SK-N-SH treated with all-trans-retinoic acid at 6 μM for 48 hours (cell line): Measurements from ENCODE around the gene MYO7A.

Experiments used
- ARNTL ChIP-seq: fragments of 450-650 bp; formaldehyde crosslinking; IDR thresholded peaks from 2 replicates; pipeline ENCODE4 v1.5.0; 2020; ENCODE audit warnings: low read depth, mild to moderate bottlenecking, moderate library complexity, borderline replicate concordance
- ISL1 ChIP-seq: fragments of 250-450 bp; sonication (Bioruptor Pico); IDR thresholded peaks from 2 replicates; pipeline ENCODE4 v2.1.2; 2022; ENCODE audit warnings: mild to moderate bottlenecking, moderate library complexity
- ZNF70 ChIP-seq: fragments of 450-650 bp; formaldehyde crosslinking; IDR thresholded peaks from 2 replicates; pipeline ENCODE4 v1.5.0; 2020; ENCODE audit warnings: mild to moderate bottlenecking, moderate library complexity
- ZNF8 ChIP-seq: fragments of 450-650 bp; formaldehyde crosslinking; IDR thresholded peaks from 2 replicates; pipeline ENCODE4 v1.5.0; 2020; ENCODE audit warnings: mild to moderate bottlenecking, moderate library complexity

- no peak for TF ChIP-seq ZNF70
- no peak for TF ChIP-seq ARNTL
- TF ChIP-seq ZNF8 (CRISPR knock-in tag) = no peak
- TF ChIP-seq ISL1 (CRISPR knock-in tag) = no peak
Measured at GRCh38 chr11:77212314-77213007, 84.4 kb downstream of the MYO7A start.
